ENCODE measurements around the gene TBK1.

The TBK1 gene

DNA sequence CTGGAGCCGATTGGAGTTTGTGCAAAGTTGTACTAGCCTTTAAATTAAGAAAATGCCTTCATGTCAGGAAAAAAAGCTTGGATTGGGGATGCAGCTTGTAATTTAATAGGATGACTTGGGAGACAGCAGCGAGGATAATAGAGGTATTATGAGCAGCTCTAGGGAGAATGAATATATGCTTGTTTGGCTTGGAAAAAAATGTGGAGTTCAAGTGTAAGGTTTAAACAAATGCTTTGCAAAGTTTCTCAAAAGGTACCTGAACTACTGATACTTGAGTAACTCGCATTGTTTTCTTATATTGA lies 93.1 kb downstream of the TBK1 start:
- TF ChIP-seq, protein P1, sequence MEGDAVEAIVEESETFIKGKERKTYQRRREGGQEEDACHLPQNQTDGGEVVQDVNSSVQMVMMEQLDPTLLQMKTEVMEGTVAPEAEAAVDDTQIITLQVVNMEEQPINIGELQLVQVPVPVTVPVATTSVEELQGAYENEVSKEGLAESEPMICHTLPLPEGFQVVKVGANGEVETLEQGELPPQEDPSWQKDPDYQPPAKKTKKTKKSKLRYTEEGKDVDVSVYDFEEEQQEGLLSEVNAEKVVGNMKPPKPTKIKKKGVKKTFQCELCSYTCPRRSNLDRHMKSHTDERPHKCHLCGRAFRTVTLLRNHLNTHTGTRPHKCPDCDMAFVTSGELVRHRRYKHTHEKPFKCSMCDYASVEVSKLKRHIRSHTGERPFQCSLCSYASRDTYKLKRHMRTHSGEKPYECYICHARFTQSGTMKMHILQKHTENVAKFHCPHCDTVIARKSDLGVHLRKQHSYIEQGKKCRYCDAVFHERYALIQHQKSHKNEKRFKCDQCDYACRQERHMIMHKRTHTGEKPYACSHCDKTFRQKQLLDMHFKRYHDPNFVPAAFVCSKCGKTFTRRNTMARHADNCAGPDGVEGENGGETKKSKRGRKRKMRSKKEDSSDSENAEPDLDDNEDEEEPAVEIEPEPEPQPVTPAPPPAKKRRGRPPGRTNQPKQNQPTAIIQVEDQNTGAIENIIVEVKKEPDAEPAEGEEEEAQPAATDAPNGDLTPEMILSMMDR (IDR thresholded peaks at IDR 0.05; ENCODE audit: extremely low read depth, insufficient read depth, missing control alignments) = no peak
- in situ Hi-C loops (cut with MboI; ENCODE audit: low pct_unique_long_range_greater_than_20kb, low sequenced_read_pairs, unreplicated experiment) = loop anchor here (5.0 kb wide), 1 partner anchor 157 kb away; no protein-coding TSS in a partner anchor
- no peak for DNase-seq (ENCODE audit: low spot score)

DNA sequence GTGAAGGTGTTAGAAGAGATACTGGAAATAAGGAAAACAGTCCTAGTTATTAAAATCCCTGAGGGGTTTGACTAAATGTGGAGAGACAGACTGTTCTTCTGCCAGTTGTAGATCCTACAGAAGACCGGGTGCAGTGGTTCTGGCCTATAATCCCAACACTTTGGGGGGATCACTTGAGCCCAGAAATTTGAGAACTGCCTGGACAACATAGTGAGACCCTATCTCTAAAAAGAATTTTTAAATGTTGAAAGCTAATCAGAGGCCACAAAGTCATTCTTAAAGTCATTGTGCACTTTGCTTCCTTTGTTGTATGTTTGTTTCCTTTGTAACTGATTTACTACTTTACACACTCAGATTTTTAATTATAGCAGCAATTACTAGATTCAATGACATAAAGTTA lies 97.2 kb downstream of the TBK1 start:
- TF ChIP-seq, protein P1 (IDR thresholded peaks at IDR 0.05; ENCODE audit: extremely low read depth, insufficient read depth, missing control alignments) = no peak
- DNase-seq (ENCODE audit: low spot score) = no peak
- in situ Hi-C loops (cut with MboI; ENCODE audit: low pct_unique_long_range_greater_than_20kb, low sequenced_read_pairs, unreplicated experiment) = loop anchor here (5.0 kb wide), 1 partner anchor 153 kb away; no protein-coding TSS in a partner anchor

DNA sequence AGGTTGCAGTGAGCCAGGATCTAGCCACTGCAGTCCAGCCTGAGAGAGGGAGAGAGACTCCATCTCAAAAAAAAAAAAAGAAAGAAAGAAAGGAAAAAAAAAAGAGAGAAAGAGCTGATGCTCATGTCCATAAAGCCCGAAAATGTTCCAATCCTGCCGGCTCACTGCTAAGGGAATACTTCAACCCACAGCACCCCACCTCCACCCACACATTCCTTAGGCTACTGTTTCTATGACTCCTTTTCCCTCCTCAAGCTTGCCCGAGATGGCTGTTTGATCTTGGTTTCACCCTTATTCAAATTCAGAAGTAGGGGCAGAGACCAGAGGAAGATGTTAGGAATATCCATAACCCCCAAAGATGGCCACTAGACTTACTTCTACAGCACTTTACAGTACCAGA lies 98.8 kb downstream of the TBK1 start:
- in situ Hi-C loops (cut with MboI; ENCODE audit: low pct_unique_long_range_greater_than_20kb, low sequenced_read_pairs, unreplicated experiment) = no loop called here
- DNase-seq (ENCODE audit: low spot score) = no peak
- TF ChIP-seq, protein P1 (IDR thresholded peaks at IDR 0.05; ENCODE audit: extremely low read depth, insufficient read depth, missing control alignments) = no peak

DNA sequence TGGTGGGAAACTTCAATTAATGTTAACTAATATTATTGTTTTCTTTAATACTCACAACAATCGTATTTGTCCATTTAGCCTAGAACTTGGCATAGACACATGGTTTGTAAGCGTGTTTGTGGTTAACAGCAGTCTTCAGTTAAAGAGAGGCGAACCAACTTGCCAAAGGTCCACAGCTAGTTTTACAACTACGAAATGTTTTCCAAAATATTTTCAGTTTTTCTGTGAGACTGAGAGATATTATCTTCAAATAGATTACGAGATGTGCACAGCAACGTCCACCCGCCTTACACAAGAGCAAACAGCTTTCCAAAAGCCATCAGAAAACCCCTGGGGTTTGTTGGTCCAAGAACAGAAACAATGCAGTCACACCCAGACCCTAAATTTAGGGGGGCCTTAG lies 99.8 kb downstream of the TBK1 start:
- no peak for DNase-seq (ENCODE audit: low spot score)
- in situ Hi-C loops (cut with MboI; ENCODE audit: low pct_unique_long_range_greater_than_20kb, low sequenced_read_pairs, unreplicated experiment) = no loop called here
- TF ChIP-seq, protein P1 (IDR thresholded peaks at IDR 0.05; ENCODE audit: extremely low read depth, insufficient read depth, missing control alignments) = no peak
